SK-N-SH treated with all-trans-retinoic acid at 6 μM for 48 hours (cell line): ENCODE measurements around the gene KRTAP5-6.
"Not testable (repeated sequence)": the region's sequence is repeated elsewhere in the genome, so short reads cannot be mapped to it uniquely, and the experiment has no call there.

ENCODE experiments used
- ATAC-seq: fragments of 200-7000 bp; cut with Tn5 transposase; 3 replicates; pipeline ENCODE4 v1.9.1; 2020; ENCODE audit warnings: mild to moderate bottlenecking, moderate library complexity
- ARNTL ChIP-seq: fragments of 450-650 bp; formaldehyde crosslinking; IDR thresholded peaks from 2 replicates; pipeline ENCODE4 v1.5.0; 2020; ENCODE audit warnings: low read depth, mild to moderate bottlenecking, moderate library complexity, borderline replicate concordance
- BACH2 ChIP-seq: fragments of 250-450 bp; sonication (Bioruptor Pico); IDR thresholded peaks from 2 replicates; pipeline ENCODE4 v1.9.0; 2021; ENCODE audit warnings: mild to moderate bottlenecking, borderline replicate concordance
- CREB5 ChIP-seq: fragments of 250-450 bp; sonication (Bioruptor Pico); IDR thresholded peaks from 2 replicates; pipeline ENCODE4 v1.5.1; 2020; ENCODE audit warnings: low read depth, mild to moderate bottlenecking, moderate library complexity
- CSDC2 ChIP-seq: fragments of 250-450 bp; sonication (Bioruptor Pico); IDR thresholded peaks from 2 replicates; pipeline ENCODE4 v1.5.0; 2020; ENCODE audit warnings: mild to moderate bottlenecking, moderate library complexity
- CSRNP3 ChIP-seq: fragments of 250-450 bp; sonication (Bioruptor Pico); IDR thresholded peaks from 2 replicates; pipeline ENCODE4 v1.5.1; 2021; ENCODE audit warnings: mild to moderate bottlenecking, moderate library complexity
- GLIS3 ChIP-seq: fragments of 250-450 bp; sonication (Bioruptor Pico); IDR thresholded peaks from 2 replicates; pipeline ENCODE4 v1.5.0; 2020; ENCODE audit warnings: mild to moderate bottlenecking, moderate library complexity
- ISL1 ChIP-seq: fragments of 250-450 bp; sonication (Bioruptor Pico); IDR thresholded peaks from 2 replicates; pipeline ENCODE4 v2.1.2; 2022; ENCODE audit warnings: mild to moderate bottlenecking, moderate library complexity
- PATZ1 ChIP-seq: fragments of 250-450 bp; sonication (Bioruptor Pico); IDR thresholded peaks from 2 replicates; pipeline ENCODE4 v1.8.0; 2020; ENCODE audit warnings: mild to moderate bottlenecking, moderate library complexity, borderline replicate concordance
- POU6F1 ChIP-seq: fragments of 250-450 bp; sonication (Bioruptor Pico); IDR thresholded peaks from 2 replicates; pipeline ENCODE4 v1.8.0; 2021; ENCODE audit warnings: low read depth, mild to moderate bottlenecking, moderate library complexity, borderline replicate concordance
- PPARA ChIP-seq: fragments of 250-450 bp; sonication (Bioruptor Pico); IDR thresholded peaks from 2 replicates; pipeline ENCODE4 v1.5.0; 2020; ENCODE audit warnings: mild to moderate bottlenecking, borderline replicate concordance
- RARB ChIP-seq: fragments of 250-450 bp; sonication (Bioruptor Pico); IDR thresholded peaks from 2 replicates; pipeline ENCODE4 v1.8.0; 2021; ENCODE audit warnings: mild to moderate bottlenecking, moderate library complexity
- SNAI2 ChIP-seq: fragments of 250-450 bp; sonication (Bioruptor Pico); IDR thresholded peaks from 2 replicates; pipeline ENCODE4 v1.5.0; 2020; ENCODE audit warnings: mild to moderate bottlenecking, moderate library complexity
- TCF4 ChIP-seq: fragments of 250-450 bp; sonication (Bioruptor Pico); IDR thresholded peaks from 2 replicates; pipeline ENCODE4 v1.8.0; 2021; ENCODE audit warnings: mild to moderate bottlenecking, moderate library complexity, borderline replicate concordance
- TSHZ2 ChIP-seq: fragments of 250-450 bp; sonication (Bioruptor Pico); IDR thresholded peaks from 2 replicates; pipeline ENCODE4 v1.5.0; 2020; ENCODE audit warnings: mild to moderate bottlenecking, moderate library complexity
- ZC3H10 ChIP-seq: fragments of 250-450 bp; sonication (Bioruptor Pico); IDR thresholded peaks from 2 replicates; pipeline ENCODE4 v1.5.1; 2021; ENCODE audit warnings: mild to moderate bottlenecking, moderate library complexity
- ZFP30 ChIP-seq: fragments of 450-650 bp; formaldehyde crosslinking; IDR thresholded peaks from 2 replicates; pipeline ENCODE4 v1.5.0; 2022; ENCODE audit warnings: mild to moderate bottlenecking, moderate library complexity
- ZNF565 ChIP-seq: fragments of 450-650 bp; formaldehyde crosslinking; conservative IDR thresholded peaks from 2 replicates; pipeline ENCODE4 v1.5.0; 2020; ENCODE audit warnings: low read depth, mild to moderate bottlenecking, moderate library complexity
- ZNF8 ChIP-seq: fragments of 450-650 bp; formaldehyde crosslinking; IDR thresholded peaks from 2 replicates; pipeline ENCODE4 v1.5.0; 2020; ENCODE audit warnings: mild to moderate bottlenecking, moderate library complexity

Gene KRTAP5-6

GRCh38 chr11:1662699-1663283 lies 34.2 kb upstream of the KRTAP5-6 start:
- ATAC-seq: not testable (repeated sequence)

- ATAC-seq: no peak
- TF ChIP-seq TCF4 (CRISPR knock-in tag): no peak
- TF ChIP-seq CSRNP3: no peak
- no peak for TF ChIP-seq ZFP30 (CRISPR knock-in tag)
- TF ChIP-seq ZNF8 (CRISPR knock-in tag): no peak
- no peak for TF ChIP-seq CREB5 (CRISPR knock-in tag)
- TF ChIP-seq BACH2: no peak
These were observed 31.7 kb upstream of the KRTAP5-6 start for GRCh38 chr11:1665313-1665712.

- no peak for ATAC-seq
- no peak for TF ChIP-seq ZNF565
- TF ChIP-seq TCF4 (CRISPR knock-in tag): no peak
- TF ChIP-seq ISL1: no peak
- TF ChIP-seq CREB5 (CRISPR knock-in tag): no peak
- TF ChIP-seq ARNTL (CRISPR knock-in tag): no peak
- no peak for TF ChIP-seq PATZ1 (CRISPR knock-in tag)
- no peak for TF ChIP-seq ZFP30 (CRISPR knock-in tag)
- TF ChIP-seq GLIS3 (CRISPR knock-in tag): no peak
- TF ChIP-seq RARB (CRISPR knock-in tag): no peak
- no peak for TF ChIP-seq POU6F1
- TF ChIP-seq SNAI2 (CRISPR knock-in tag): no peak
- no peak for TF ChIP-seq PPARA
- TF ChIP-seq CSDC2 (CRISPR knock-in tag): no peak
These were observed 29.7 kb upstream of the KRTAP5-6 start for GRCh38 chr11:1667121-1667850.

GRCh38 chr11:1667906-1668305 lies 29.1 kb upstream of the KRTAP5-6 start:
- ATAC-seq: no peak
- TF ChIP-seq POU6F1 (no peak), GLIS3 (CRISPR knock-in tag) (no peak), PATZ1 (CRISPR knock-in tag) (no peak), ZNF8 (CRISPR knock-in tag) (no peak), TSHZ2 (CRISPR knock-in tag) (no peak), ZC3H10 (no peak), ARNTL (CRISPR knock-in tag) (no peak), PPARA (no peak), RARB (CRISPR knock-in tag) (no peak), CSDC2 (CRISPR knock-in tag) (no peak)
